Measurements from ENCODE around the gene ARFGEF2. TPM values are rescaled to one million over a fixed set of nuclear protein-coding genes. Genes with fewer than 3 reads are reported as not detected.
"Not testable (repeated sequence)": the region's sequence is repeated elsewhere in the genome, so short reads cannot be mapped to it uniquely, and the experiment has no call there.

The ARFGEF2 gene
- total RNA-seq, 1 experiment from 2014 or later, result 17.9 TPM

- Histone ChIP-seq H3K36me3 (replicated peaks; ENCODE audit: control insufficient read depth, insufficient read depth, low read length) (peaks cover 2% of the 10 kb centered on the region), H3K4me3 (ENCODE audit: insufficient read depth, low read depth, low read length) (no peak overlapping the region), H3K27me3 (ENCODE audit: control insufficient read depth, insufficient read depth, low read length) (no peaks in the 10 kb centered on the region)
- DNase-seq, result no peak
These were observed 40.9 kb downstream of the ARFGEF2 start for GRCh38 chr20:48962421-48962820.

GRCh38 chr20:48962976-48963771 lies 41.7 kb downstream of the ARFGEF2 start:
- no peak for DNase-seq
- H3K27me3 ChIP-seq (ENCODE audit: control insufficient read depth, insufficient read depth, low read length), result no peaks in the 10 kb centered on the region

GRCh38 chr20:48965189-48965910 lies 43.8 kb downstream of the ARFGEF2 start:
- Histone ChIP-seq H3K36me3 (replicated peaks; ENCODE audit: control insufficient read depth, insufficient read depth, low read length) (peaks cover 12% of the 10 kb centered on the region), H3K27me3 (ENCODE audit: control insufficient read depth, insufficient read depth, low read length) (no peaks in the 10 kb centered on the region), H3K4me3 (ENCODE audit: insufficient read depth, low read depth, low read length) (no peak overlapping the region)
- DNase-seq, result no peak

More at GRCh38 chr20:48962976-48963771, 41.7 kb downstream of the ARFGEF2 start:
- no peak overlapping the region for H3K4me3 ChIP-seq (ENCODE audit: insufficient read depth, low read depth, low read length)
- H3K36me3 ChIP-seq (replicated peaks; ENCODE audit: control insufficient read depth, insufficient read depth, low read length), result peaks cover 2% of the 10 kb centered on the region

DNA sequence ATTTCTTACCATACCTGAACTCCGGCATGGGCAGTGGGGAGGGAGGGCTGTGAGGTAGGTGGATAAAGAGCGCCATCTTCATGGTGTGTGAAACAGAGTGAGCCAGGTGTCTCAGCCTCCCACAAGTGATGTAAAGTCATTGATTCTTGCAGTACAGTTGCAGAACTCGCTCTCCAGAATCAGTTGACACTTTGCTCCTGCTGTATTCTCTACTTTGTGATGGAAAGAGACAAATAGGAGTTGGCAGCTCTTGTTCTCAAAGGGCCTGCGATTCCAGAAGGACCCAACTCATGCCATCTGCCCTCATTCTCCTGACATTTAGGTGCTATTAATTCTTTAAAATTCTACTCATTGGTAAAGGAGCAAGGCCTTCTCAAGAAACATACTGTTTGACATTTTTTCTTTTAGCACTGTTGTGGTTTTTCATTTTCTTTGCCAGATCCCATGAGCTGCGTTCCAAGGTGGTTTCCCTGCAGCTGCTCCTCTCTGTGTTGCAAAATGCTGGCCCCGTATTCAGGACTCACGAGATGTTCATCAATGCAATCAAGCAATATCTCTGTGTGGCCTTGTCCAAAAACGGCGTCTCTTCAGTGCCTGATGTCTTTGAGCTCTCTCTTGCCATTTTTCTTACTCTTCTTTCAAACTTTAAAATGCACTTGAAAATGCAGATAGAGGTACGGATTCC lies 49.3 kb downstream of the ARFGEF2 start:
- Histone ChIP-seq H3K4me3 (ENCODE audit: insufficient read depth, low read depth, low read length) (no peak overlapping the region), H3K27me3 (ENCODE audit: control insufficient read depth, insufficient read depth, low read length) (no peaks in the 10 kb centered on the region), H3K36me3 (replicated peaks; ENCODE audit: control insufficient read depth, insufficient read depth, low read length) (peaks cover 21% of the 10 kb centered on the region)
- DNase-seq, result no peak

DNA sequence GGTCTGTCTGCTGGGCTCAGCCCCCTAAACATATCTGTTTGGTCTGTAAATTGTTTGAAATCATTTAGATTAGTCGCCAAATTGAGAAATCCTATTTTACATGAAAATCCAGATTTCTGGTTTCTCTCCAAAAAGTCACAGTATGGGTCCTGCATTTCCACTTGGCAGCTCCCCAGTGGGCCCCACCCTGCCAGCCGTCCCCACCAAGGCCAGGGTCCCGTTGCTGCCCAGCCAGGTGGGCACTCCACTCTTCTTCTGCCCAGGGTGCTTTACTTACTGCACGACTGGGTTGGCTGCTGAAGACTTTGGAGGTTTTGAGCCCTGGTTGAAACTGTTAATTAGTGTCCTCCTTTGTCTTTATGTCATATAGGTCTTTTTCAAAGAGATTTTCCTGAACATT lies 50.4 kb downstream of the ARFGEF2 start:
- H3K4me3 ChIP-seq (ENCODE audit: insufficient read depth, low read depth, low read length), result no peak overlapping the region
- peaks cover 23% of the 10 kb centered on the region for H3K36me3 ChIP-seq (replicated peaks; ENCODE audit: control insufficient read depth, insufficient read depth, low read length)
- H3K27me3 ChIP-seq (ENCODE audit: control insufficient read depth, insufficient read depth, low read length), result no peaks in the 10 kb centered on the region
- no peak for DNase-seq

- no peaks in the 10 kb centered on the region for H3K27me3 ChIP-seq (ENCODE audit: control insufficient read depth, insufficient read depth, low read length)
- no peak for DNase-seq
- H3K4me3 ChIP-seq (ENCODE audit: insufficient read depth, low read depth, low read length), result no peak overlapping the region
- H3K36me3 ChIP-seq (replicated peaks; ENCODE audit: control insufficient read depth, insufficient read depth, low read length), result peaks cover 23% of the 10 kb centered on the region
These were observed 51.3 kb downstream of the ARFGEF2 start for GRCh38 chr20:48972816-48973215.

- Histone ChIP-seq H3K4me3 (ENCODE audit: insufficient read depth, low read depth, low read length) (no peak overlapping the region), H3K27me3 (ENCODE audit: control insufficient read depth, insufficient read depth, low read length) (no peaks in the 10 kb centered on the region), H3K36me3 (replicated peaks; ENCODE audit: control insufficient read depth, insufficient read depth, low read length) (peaks cover 11% of the 10 kb centered on the region)
- no peak for DNase-seq
These were observed 54.4 kb downstream of the ARFGEF2 start for GRCh38 chr20:48975955-48976354.

DNA sequence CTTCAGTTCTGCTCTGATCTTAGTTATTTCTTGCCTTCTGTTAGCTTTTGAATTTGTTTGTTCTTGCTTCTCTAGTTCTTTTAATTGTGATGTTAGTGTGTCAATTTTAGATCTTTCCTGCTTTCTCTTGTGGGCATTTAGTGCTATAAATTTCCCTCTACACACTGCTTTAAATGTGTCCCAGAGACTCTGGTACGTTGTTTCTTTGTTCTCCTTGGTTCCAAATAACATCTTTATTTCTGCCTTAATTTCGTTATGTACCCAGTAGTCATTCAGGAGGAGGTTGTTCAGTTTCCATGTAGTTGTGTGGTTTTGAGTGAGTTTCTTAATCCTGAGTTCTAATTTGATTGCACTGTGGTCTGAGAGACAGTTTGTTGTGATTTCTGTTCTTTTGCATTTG lies 58.5 kb downstream of the ARFGEF2 start:
- not testable (repeated sequence) for H3K4me3 ChIP-seq (ENCODE audit: insufficient read depth, low read depth, low read length); DNase-seq; H3K27me3 ChIP-seq (ENCODE audit: control insufficient read depth, insufficient read depth, low read length)
- H3K36me3 ChIP-seq (replicated peaks; ENCODE audit: control insufficient read depth, insufficient read depth, low read length), result peaks cover 16% of the 10 kb centered on the region

- H3K36me3 ChIP-seq (replicated peaks; ENCODE audit: control insufficient read depth, insufficient read depth, low read length), result peaks cover 21% of the 10 kb centered on the region
- no peaks in the 10 kb centered on the region for H3K27me3 ChIP-seq (ENCODE audit: control insufficient read depth, insufficient read depth, low read length)
- DNase-seq, result no peak
- no peak overlapping the region for H3K4me3 ChIP-seq (ENCODE audit: insufficient read depth, low read depth, low read length)
These were observed 62.2 kb downstream of the ARFGEF2 start for GRCh38 chr20:48983423-48984400.

DNA sequence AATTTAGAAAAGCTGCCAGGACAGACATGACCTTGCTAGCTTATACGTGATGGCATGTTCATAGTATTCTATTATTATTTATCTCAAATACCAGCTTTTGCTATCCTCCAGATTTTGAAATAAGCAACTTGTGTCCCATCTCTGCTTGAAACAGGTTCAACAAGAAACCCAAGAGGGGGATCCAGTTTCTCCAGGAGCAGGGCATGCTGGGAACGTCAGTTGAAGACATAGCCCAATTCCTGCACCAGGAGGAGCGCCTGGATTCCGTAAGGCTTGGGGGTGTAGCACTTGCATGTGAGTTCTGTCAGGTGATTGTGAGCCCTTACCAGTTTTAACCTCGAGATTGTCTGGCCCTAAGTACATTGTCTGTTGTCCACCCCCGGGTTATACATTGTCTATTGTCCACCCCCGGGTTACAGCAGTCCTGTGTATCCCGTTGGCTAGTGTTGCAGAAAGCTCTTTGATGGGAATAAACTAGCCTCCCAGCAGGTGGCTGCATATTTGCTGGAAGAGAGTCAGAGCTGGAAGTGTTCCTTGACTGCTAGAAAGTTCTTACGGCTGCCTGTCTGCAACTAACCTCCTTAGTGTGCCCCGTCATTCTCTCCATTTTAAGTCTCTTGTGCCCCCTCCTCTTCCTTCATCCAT lies 63.2 kb downstream of the ARFGEF2 start:
- H3K27me3 ChIP-seq (ENCODE audit: control insufficient read depth, insufficient read depth, low read length), result no peaks in the 10 kb centered on the region
- H3K4me3 ChIP-seq (ENCODE audit: insufficient read depth, low read depth, low read length), result no peak overlapping the region
- DNase-seq, result no peak
- H3K36me3 ChIP-seq (replicated peaks; ENCODE audit: control insufficient read depth, insufficient read depth, low read length), result peaks cover 26% of the 10 kb centered on the region

DNA sequence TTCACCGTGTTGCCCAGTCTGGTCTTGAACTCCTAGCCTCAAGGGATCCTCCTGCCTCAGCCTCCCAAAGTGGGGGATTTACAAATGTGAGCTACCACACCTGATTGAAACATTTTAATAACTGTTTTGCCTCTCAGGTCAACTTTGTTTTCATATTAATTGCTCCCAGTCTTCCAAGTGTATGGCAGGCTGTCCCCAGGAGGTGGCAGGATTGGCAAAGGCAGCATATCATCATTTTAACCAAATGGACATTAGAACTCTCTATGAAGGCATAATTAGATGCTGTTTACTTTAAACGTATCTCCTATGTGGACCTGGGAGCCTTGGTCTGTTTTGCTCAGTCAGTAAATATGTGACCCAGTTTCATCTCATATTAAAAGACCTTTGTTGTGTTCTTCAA lies 65.4 kb downstream of the ARFGEF2 start:
- no peak for DNase-seq
- peaks cover 34% of the 10 kb centered on the region for H3K36me3 ChIP-seq (replicated peaks; ENCODE audit: control insufficient read depth, insufficient read depth, low read length)
- H3K27me3 ChIP-seq (ENCODE audit: control insufficient read depth, insufficient read depth, low read length), result no peaks in the 10 kb centered on the region
- H3K4me3 ChIP-seq (ENCODE audit: insufficient read depth, low read depth, low read length), result no peak overlapping the region

DNA sequence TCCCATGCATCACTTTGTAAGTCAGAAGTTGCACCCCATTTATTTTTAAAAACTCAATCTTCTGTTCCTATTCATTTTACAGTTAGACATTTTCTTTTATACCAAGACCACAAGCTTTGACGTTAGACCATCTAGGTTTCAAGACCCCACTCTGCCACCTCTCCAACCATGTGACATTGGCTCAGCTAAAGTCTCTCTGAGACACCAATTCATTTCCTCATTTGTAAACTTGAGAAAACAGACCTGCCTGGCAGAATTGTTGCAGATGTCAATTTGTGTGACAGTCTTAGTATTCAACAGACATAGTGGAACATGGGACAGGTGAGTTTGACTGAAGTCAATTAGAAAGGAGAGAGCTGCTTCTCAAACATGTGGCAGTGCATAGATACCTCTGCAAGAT lies 69.0 kb downstream of the ARFGEF2 start:
- peaks cover 22% of the 10 kb centered on the region for H3K36me3 ChIP-seq (replicated peaks; ENCODE audit: control insufficient read depth, insufficient read depth, low read length)
- no peak for DNase-seq

GRCh38 chr20:48995589-48995988 lies 74.1 kb downstream of the ARFGEF2 start:
- H3K36me3 ChIP-seq (replicated peaks; ENCODE audit: control insufficient read depth, insufficient read depth, low read length), result peaks cover 16% of the 10 kb centered on the region
- H3K27me3 ChIP-seq (ENCODE audit: control insufficient read depth, insufficient read depth, low read length), result no peaks in the 10 kb centered on the region
- no peak for DNase-seq
- no peak overlapping the region for H3K4me3 ChIP-seq (ENCODE audit: insufficient read depth, low read depth, low read length)

More for the DNA sequence above, 69.0 kb downstream of the ARFGEF2 start:
- no peak overlapping the region for H3K4me3 ChIP-seq (ENCODE audit: insufficient read depth, low read depth, low read length)
- H3K27me3 ChIP-seq (ENCODE audit: control insufficient read depth, insufficient read depth, low read length), result no peaks in the 10 kb centered on the region

All from H7 (cell line).